Neural progenitor cell (in vitro differentiated cells): ENCODE data around the gene IBA57.

ENCODE experiments used
- CTCF ChIP-seq: fragments of 200-600 bp; sonication (generic); IDR thresholded peaks from 2 replicates; pipeline ENCODE4 v1.5.1; 2017; ENCODE audit warnings: antibody characterized with exemption, mild to moderate bottlenecking
- EZH2 ChIP-seq: fragments of 200-600 bp; sonication (generic); IDR thresholded peaks from 2 replicates; pipeline ENCODE4 v1.6.1; 2017; ENCODE audit warnings: antibody characterized with exemption, mild to moderate bottlenecking, moderate library complexity

GRCh38 chr1:228182296-228183030 lies 16.9 kb downstream of the IBA57 start:
- no peak for TF ChIP-seq CTCF
- no peak for TF ChIP-seq EZH2
